Upper lobe of left lung (tissue), 4 donors: ENCODE results near the gene PCDHGB7.
"Not testable (repeated sequence)": the region's sequence is repeated elsewhere in the genome, so short reads cannot be mapped to it uniquely, and the experiment has no call there.

Experiments used
- POLR2A ChIP-seq, 4 donors: fragments of 450-650 bp; IDR thresholded peaks; one replicate each; pipeline ENCODE4 v1.5.1; 2016 to 2017; ENCODE audit warnings: antibody characterized with exemption in 4 of 4, mild to moderate bottlenecking in 2 of 4
- POLR2AphosphoS5 ChIP-seq, 2 donors: sonication (generic); formaldehyde crosslinking; IDR thresholded peaks; one replicate each; pipeline ENCODE4 v1.5.1; 2017; ENCODE audit warnings: antibody characterized with exemption in 2 of 2
- TF ChIP-seq, protein P1 (sequence below), 6 experiments: fragments of 450-650 bp in 4 of 6; fragments of 200-600 bp in 2 of 6; sonication (generic) in 2 of 6; IDR thresholded peaks; one replicate each; pipeline ENCODE4 v1.5.1; 2016 to 2019; ENCODE audit warnings: antibody characterized with exemption in 6 of 6

DNA sequence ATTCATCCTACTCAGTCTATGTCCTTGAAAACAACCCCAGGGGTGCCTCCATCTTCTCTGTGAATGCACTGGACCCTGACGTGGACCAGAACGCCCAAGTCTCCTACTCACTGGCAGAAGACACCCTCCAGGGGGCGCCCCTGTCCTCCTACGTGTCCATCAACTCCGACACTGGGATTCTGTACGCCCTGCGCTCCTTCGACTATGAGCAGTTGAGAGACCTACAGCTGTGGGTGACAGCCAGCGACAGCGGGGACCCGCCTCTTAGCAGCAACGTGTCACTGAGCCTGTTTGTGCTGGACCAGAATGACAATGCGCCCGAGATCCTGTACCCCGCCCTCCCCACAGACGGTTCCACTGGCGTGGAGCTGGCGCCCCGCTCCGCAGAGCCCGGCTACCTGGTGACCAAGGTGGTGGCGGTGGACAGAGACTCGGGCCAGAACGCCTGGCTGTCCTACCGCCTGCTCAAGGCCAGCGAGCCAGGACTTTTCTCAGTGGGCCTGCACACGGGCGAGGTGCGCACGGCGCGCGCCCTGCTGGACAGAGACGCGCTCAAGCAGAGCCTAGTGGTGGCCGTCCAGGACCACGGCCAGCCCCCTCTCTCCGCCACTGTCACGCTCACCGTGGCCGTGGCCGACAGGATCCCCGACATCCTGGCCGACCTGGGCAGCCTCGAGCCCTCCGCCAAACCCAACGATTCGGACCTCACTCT is 41.9 kb upstream of the PCDHGB7 start:
- not testable (repeated sequence) for TF ChIP-seq POLR2AphosphoS5, POLR2A (IDR thresholded peaks at IDR 0.05)
- TF ChIP-seq, protein P1, sequence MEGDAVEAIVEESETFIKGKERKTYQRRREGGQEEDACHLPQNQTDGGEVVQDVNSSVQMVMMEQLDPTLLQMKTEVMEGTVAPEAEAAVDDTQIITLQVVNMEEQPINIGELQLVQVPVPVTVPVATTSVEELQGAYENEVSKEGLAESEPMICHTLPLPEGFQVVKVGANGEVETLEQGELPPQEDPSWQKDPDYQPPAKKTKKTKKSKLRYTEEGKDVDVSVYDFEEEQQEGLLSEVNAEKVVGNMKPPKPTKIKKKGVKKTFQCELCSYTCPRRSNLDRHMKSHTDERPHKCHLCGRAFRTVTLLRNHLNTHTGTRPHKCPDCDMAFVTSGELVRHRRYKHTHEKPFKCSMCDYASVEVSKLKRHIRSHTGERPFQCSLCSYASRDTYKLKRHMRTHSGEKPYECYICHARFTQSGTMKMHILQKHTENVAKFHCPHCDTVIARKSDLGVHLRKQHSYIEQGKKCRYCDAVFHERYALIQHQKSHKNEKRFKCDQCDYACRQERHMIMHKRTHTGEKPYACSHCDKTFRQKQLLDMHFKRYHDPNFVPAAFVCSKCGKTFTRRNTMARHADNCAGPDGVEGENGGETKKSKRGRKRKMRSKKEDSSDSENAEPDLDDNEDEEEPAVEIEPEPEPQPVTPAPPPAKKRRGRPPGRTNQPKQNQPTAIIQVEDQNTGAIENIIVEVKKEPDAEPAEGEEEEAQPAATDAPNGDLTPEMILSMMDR (IDR thresholded peaks at IDR 0.05) = not testable (repeated sequence)
